NB4 (cell line): ENCODE results near the gene TSC1.

Experiments used
- DNase-seq: peaks from one replicate; pipeline ENCODE4 v3.0.0; 2010; ENCODE audit warnings: low read depth
- H3K4me3 ChIP-seq: one replicate; pipeline ENCODE4 v1.5.1; 2011; ENCODE audit warnings: mild to moderate bottlenecking, low read depth, low read length, moderate library complexity
- MAX ChIP-seq: IDR thresholded peaks from 2 replicates; pipeline ENCODE4 v1.6.1; 2011; ENCODE audit warnings: low read depth, low read length
- MYC ChIP-seq: IDR thresholded peaks from 2 replicates; pipeline ENCODE4 v1.6.1; 2011; ENCODE audit warnings: low read depth, low read length
- POLR2A ChIP-seq: IDR thresholded peaks from 2 replicates; pipeline ENCODE4 v1.6.1; 2011; ENCODE audit warnings: mild to moderate bottlenecking; ENCODE audit not compliant: insufficient read length; ENCODE audit errors: extremely low read depth
- TF ChIP-seq, protein P1 (sequence below): IDR thresholded peaks from one replicate; pipeline ENCODE4 v1.5.1; 2012; ENCODE audit warnings: low read depth, low read length

TSC1 gene

DNA sequence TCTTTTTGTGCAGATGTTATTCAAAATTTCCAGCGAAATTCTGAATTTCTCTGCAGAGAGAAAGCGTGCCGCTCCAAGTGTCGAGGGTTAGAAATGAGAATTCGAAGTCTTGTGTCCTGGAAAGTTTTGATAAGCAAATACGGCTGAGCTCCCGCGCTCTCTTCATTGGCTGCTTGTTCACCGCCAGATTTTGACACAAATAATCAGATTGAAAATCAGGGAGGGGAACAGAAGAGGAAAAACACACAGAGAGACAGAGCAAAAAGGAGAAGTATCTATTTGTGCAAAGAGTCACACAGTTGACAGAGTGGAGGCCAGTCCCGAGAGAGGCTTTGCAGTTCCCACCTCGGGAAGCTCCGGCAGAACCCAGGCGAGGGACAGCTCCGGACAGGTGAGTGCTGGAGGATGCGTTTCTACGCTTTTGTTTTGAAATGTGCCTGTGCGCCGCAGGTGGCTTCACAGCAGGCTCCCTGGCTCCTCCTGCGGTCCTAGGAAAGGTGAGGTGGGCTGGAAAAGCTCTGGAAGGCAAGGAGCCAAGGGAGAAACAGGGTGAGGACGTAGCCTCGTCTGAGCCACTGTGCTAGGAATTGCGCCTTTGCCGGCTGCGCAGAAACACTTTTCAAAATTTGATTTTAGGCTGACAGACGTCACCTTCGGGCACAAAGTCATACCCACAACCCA is 34.2 kb upstream of the TSC1 start, which contains the start of gene GFI1B:
TSS of gene GFI1B (plus strand) at position 244 of the 681 bp plus-strand sequence. CDS start 7,985 bp downstream, outside the sequence.
- peak within 1 kb of the TSS; percentile 34 for H3K4me3 ChIP-seq
- peak; percentile 73 for DNase-seq
- no peak for TF ChIP-seq MAX
- TF ChIP-seq POLR2A: no peak
- TF ChIP-seq, protein P1, sequence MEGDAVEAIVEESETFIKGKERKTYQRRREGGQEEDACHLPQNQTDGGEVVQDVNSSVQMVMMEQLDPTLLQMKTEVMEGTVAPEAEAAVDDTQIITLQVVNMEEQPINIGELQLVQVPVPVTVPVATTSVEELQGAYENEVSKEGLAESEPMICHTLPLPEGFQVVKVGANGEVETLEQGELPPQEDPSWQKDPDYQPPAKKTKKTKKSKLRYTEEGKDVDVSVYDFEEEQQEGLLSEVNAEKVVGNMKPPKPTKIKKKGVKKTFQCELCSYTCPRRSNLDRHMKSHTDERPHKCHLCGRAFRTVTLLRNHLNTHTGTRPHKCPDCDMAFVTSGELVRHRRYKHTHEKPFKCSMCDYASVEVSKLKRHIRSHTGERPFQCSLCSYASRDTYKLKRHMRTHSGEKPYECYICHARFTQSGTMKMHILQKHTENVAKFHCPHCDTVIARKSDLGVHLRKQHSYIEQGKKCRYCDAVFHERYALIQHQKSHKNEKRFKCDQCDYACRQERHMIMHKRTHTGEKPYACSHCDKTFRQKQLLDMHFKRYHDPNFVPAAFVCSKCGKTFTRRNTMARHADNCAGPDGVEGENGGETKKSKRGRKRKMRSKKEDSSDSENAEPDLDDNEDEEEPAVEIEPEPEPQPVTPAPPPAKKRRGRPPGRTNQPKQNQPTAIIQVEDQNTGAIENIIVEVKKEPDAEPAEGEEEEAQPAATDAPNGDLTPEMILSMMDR: no peak

DNA sequence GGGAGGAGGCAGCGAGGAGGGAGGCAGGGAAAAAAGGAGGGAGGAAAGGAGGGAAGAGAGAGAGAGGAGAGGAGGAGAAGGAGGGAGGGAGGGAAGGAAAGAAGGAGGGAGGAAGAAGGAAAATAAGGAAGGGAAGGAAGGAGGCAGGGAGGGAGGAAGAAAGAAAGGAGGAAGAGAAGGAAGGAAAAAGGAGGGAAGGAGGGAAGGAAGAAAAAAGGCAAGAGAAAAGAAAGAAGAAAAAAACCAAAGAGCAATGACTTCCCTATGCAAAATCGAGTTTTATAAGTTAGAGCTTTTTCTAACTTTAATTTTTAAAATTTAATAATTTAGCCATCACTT is 33.7 kb upstream of the TSC1 start:
- DNase-seq: no peak
- no peak overlapping the region for H3K4me3 ChIP-seq
- TF ChIP-seq POLR2A (no peak), MYC (no peak), MAX (no peak)
- TF ChIP-seq, protein P1: no peak

DNA sequence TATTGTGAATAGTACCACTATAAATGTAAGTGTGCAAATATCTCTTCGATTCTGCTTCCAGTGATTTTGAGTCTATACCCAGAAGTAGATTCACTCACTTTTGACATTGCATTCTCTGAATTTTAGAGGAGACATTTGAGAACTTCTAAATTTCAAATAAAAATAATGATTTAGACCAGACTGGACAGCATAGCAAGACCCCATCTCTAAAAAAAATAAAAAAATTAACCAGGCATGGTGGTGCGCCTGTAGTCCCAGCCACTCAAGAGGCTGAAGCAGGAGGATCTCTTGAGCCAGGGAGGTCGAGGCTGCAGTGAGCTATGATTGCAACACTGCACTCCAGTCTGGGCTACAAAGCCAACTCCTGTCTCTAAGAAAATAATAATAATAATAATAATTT is 32.2 kb upstream of the TSC1 start:
- no peak for DNase-seq
- TF ChIP-seq MAX: no peak
- TF ChIP-seq, protein P1: no peak
- no peak for TF ChIP-seq POLR2A
- TF ChIP-seq MYC: no peak
- no peak overlapping the region for H3K4me3 ChIP-seq

- no peak for DNase-seq
- TF ChIP-seq MYC (no peak), MAX (no peak), POLR2A (no peak)
- TF ChIP-seq, protein P1: no peak
- no peak overlapping the region for H3K4me3 ChIP-seq
Measured at GRCh38 chr9:132975961-132976360, 31.5 kb upstream of the TSC1 start.

- TF ChIP-seq MAX (peak; percentile 27; the same call in 1 of the 2 replicates), POLR2A (no peak), MYC (no peak)
- TF ChIP-seq, protein P1: no peak
- no peak overlapping the region for H3K4me3 ChIP-seq
- peak; percentile 78 for DNase-seq
Measured at GRCh38 chr9:132973713-132974112, 29.3 kb upstream of the TSC1 start.
